CD4-positive, alpha-beta T cell (primary cell): ENCODE measurements around the gene WDR3. TPM values are rescaled to one million over a fixed set of nuclear protein-coding genes. Genes with fewer than 3 reads are reported as not detected.

Experiments used
- ATAC-seq: fragments of 200-7000 bp; cut with Tn5 transposase; one replicate; pipeline ENCODE4 v1.10.0; 2022; ENCODE audit warnings: mild to moderate bottlenecking; ENCODE audit not compliant: poor library complexity
- CTCF ChIA-PET: fragments of 350-600 bp; sonication (Branson Sonifier 250); formaldehyde crosslinking; loops from one replicate; lab custom pipeline; 2021; ENCODE audit warnings: antibody characterized with exemption, inconsistent platforms; lab: Charles Lee
- POLR2A ChIA-PET: fragments of 350-600 bp; sonication (Branson Sonifier 250); formaldehyde crosslinking; loops from one replicate; lab custom pipeline; 2021; ENCODE audit warnings: antibody characterized with exemption, inconsistent platforms; lab: Charles Lee
- DNase-seq, 14 experiments: peaks; one replicate each; pipeline ENCODE4 v3.0.0-alpha.2; 2013 to 2020; ENCODE audit warnings: mixed read lengths in 2 of 14
- H3K27ac ChIP-seq, 2 donors: one replicate each; pipeline versions ENCODE4 v1.5.1 to v1.7.0; 2013; ENCODE audit warnings: low read length in 2 of 2, low read depth in 1 of 2, mild to moderate bottlenecking in 1 of 2
- H3K27me3 ChIP-seq, 2 experiments: 1 replicate in 1 of 2; 2 replicates in 1 of 2; pipeline versions ENCODE4 v1.6.1 to v1.7.0; 2013; ENCODE audit warnings: low read length in 2 of 2, control low read depth in 1 of 2, mild to moderate bottlenecking in 1 of 2, moderate library complexity in 1 of 2; ENCODE audit not compliant: insufficient read depth in 2 of 2, control insufficient read depth in 1 of 2
- H3K36me3 ChIP-seq: one replicate; pipeline ENCODE4 v1.6.1; 2013; ENCODE audit warnings: low read length, control low read depth; ENCODE audit not compliant: insufficient read depth
- H3K4me1 ChIP-seq: one replicate; pipeline ENCODE4 v1.6.1; 2013; ENCODE audit warnings: low read length, control low read depth; ENCODE audit not compliant: insufficient read depth
- H3K4me3 ChIP-seq: one replicate; pipeline ENCODE4 v1.5.1; 2013; ENCODE audit warnings: mild to moderate bottlenecking, low read length, moderate library complexity
- H3K9me3 ChIP-seq, 2 experiments: 1 replicate in 1 of 2; 2 replicates in 1 of 2; pipeline versions ENCODE4 v1.6.1 to v1.7.0; 2013; ENCODE audit warnings: low read length in 2 of 2, mild to moderate bottlenecking in 2 of 2, control low read depth in 1 of 2, moderate library complexity in 1 of 2; ENCODE audit not compliant: control insufficient read depth in 1 of 2, insufficient read depth in 1 of 2
- H3K27ac Mint-ChIP-seq: one replicate; pipeline ENCODE4 v1.8.0; 2020; ENCODE audit warnings: mixed read lengths
- H3K27me3 Mint-ChIP-seq: one replicate; pipeline ENCODE4 v1.8.0; 2021; ENCODE audit warnings: mixed read lengths
- H3K36me3 Mint-ChIP-seq: one replicate; pipeline ENCODE4 v1.8.0; 2021; ENCODE audit warnings: low read depth, mixed read lengths
- H3K4me1 Mint-ChIP-seq: one replicate; pipeline ENCODE4 v1.8.0; 2021; ENCODE audit warnings: low read depth, mixed read lengths
- H3K4me3 Mint-ChIP-seq: one replicate; pipeline ENCODE4 v1.8.0; 2020; ENCODE audit warnings: mild to moderate bottlenecking, mixed read lengths
- H3K9me3 Mint-ChIP-seq: one replicate; pipeline ENCODE4 v1.8.0; 2020; ENCODE audit warnings: mixed read lengths
- CTCF ChIP-seq: fragments of 200-600 bp; IDR thresholded peaks from one replicate; pipeline ENCODE4 v1.8.0; 2022; ENCODE audit warnings: antibody characterized with exemption, mild to moderate bottlenecking
- intact Hi-C, 2 experiments: fragments of 100-400 bp; cut with DNase I in 1 of 2; cut with micrococcal nuclease in 1 of 2; formaldehyde crosslinking; loops; one replicate each; pipeline versions ENCODE4 v1.15.1 to v1.9.0; 2023 to 2025; cut with DNase I, micrococcal nuclease
- total RNA-seq, 174 experiments: library from RNA in 2 of 174; stranded (reverse) in 2 of 174; gene quantifications; one replicate each; pipeline ENCODE4 v1.2.3 and lab custom pipeline; 2021 to 2026

Gene WDR3
- total RNA-seq, 2 experiments from 2014 or later, result 5.8 to 7.5 TPM

- Histone ChIP-seq H3K4me3 (no peak overlapping the region), H3K27ac (no peak overlapping the region), H3K27me3 (no peaks in the 10 kb centered on the region), H3K36me3 (peaks cover 20% of the 10 kb centered on the region), H3K9me3 (no peaks in the 10 kb centered on the region), H3K4me1 (no peaks in the 10 kb centered on the region)
- Mint-ChIP-seq H3K9me3 (no peaks in the 10 kb centered on the region), H3K27ac (no peak overlapping the region), H3K27me3 (no peaks in the 10 kb centered on the region), H3K36me3 (peaks cover 25% of the 10 kb centered on the region), H3K4me3 (no peak overlapping the region), H3K4me1 (no peaks in the 10 kb centered on the region)
- ATAC-seq (no peak), DNase-seq (no peak)
- ChIA-PET POLR2A (no interaction called here), CTCF (no interaction called here)
- intact Hi-C loops, result no loop called here
- TF ChIP-seq CTCF, result no peak
These were observed 34.9 kb downstream of the WDR3 start for GRCh38 chr1:117964290-117965038.

GRCh38 chr1:117967477-117967876, 37.9 kb downstream of the WDR3 start:
- ATAC-seq (no peak), DNase-seq (no peak)
- CTCF ChIA-PET, result interaction anchor here (0.8 kb wide), 1 partner anchor 10 kb away, joined by 3 read pairs; no protein-coding TSS in a partner anchor
- H3K4me1 ChIP-seq, result no peaks in the 10 kb centered on the region
- POLR2A ChIA-PET, result no interaction called here
- Mint-ChIP-seq H3K27ac (no peak overlapping the region), H3K9me3 (no peaks in the 10 kb centered on the region), H3K27me3 (peaks cover 6% of the 10 kb centered on the region), H3K36me3 (no peaks in the 10 kb centered on the region), H3K4me1 (no peaks in the 10 kb centered on the region), H3K4me3 (no peak overlapping the region)
- intact Hi-C loops, result no loop called here
- H3K27me3 ChIP-seq, result no peaks in the 10 kb centered on the region
- no peak overlapping the region for H3K4me3 ChIP-seq
- H3K27ac ChIP-seq, result no peak overlapping the region
- no peak for TF ChIP-seq CTCF
- no peaks in the 10 kb centered on the region for H3K9me3 ChIP-seq
- no peaks in the 10 kb centered on the region for H3K36me3 ChIP-seq

- no peaks in the 10 kb centered on the region for H3K4me1 ChIP-seq
- H3K9me3 ChIP-seq, result no peaks in the 10 kb centered on the region
- no peak for DNase-seq
- CTCF ChIA-PET, result interaction anchor here (0.8 kb wide), 1 partner anchor 10 kb away, joined by 3 read pairs; no protein-coding TSS in a partner anchor
- no peak overlapping the region for H3K27ac ChIP-seq
- POLR2A ChIA-PET, result no interaction called here
- no peaks in the 10 kb centered on the region for H3K9me3 Mint-ChIP-seq
- intact Hi-C loops, result no loop called here
- H3K4me3 Mint-ChIP-seq, result no peak overlapping the region
- no peaks in the 10 kb centered on the region for H3K36me3 ChIP-seq
- TF ChIP-seq CTCF, result no peak
- H3K4me3 ChIP-seq, result no peak overlapping the region
- H3K4me1 Mint-ChIP-seq, result no peaks in the 10 kb centered on the region
- H3K27me3 ChIP-seq, result no peaks in the 10 kb centered on the region
- peaks cover 7% of the 10 kb centered on the region for H3K27me3 Mint-ChIP-seq
- no peak overlapping the region for H3K27ac Mint-ChIP-seq
- ATAC-seq, result no peak
- no peaks in the 10 kb centered on the region for H3K36me3 Mint-ChIP-seq
These were observed 38.3 kb downstream of the WDR3 start for GRCh38 chr1:117967881-117968280.
